GM19099 (cell line): ENCODE measurements around the gene OR6C76.

Source experiments
- POLR2A ChIP-seq: IDR thresholded peaks from 3 replicates; pipeline ENCODE4 v1.6.1; 2011; ENCODE audit warnings: low read depth; ENCODE audit not compliant: insufficient read length; ENCODE audit errors: extremely low read depth

The OR6C76 gene

GRCh38 chr12:55425954-55426353, at the start of gene OR6C76:
TSS of gene OR6C76 (plus strand) at chr12:55426254. CDS start at chr12:55426254, 0 bp downstream.
- TF ChIP-seq POLR2A: no peak

GRCh38 chr12:55385891-55386290, 40.2 kb upstream of the OR6C76 start:
- no peak for TF ChIP-seq POLR2A

GRCh38 chr12:55392032-55392795, 33.8 kb upstream of the OR6C76 start:
- no peak for TF ChIP-seq POLR2A

GRCh38 chr12:55396326-55396725, 29.7 kb upstream of the OR6C76 start:
- TF ChIP-seq POLR2A: no peak

GRCh38 chr12:55400229-55400628, 25.8 kb upstream of the OR6C76 start, which contains the start of gene OR6C65:
TSS of gene OR6C65 (plus strand) at chr12:55400529. CDS start at chr12:55400529, 0 bp downstream.
- TF ChIP-seq POLR2A: no peak

- no peak for TF ChIP-seq POLR2A
Observed at GRCh38 chr12:55407866-55408265, 18.2 kb upstream of the OR6C76 start.

- no peak for TF ChIP-seq POLR2A
Observed at GRCh38 chr12:55416961-55417360, 9.1 kb upstream of the OR6C76 start.

GRCh38 chr12:55420307-55420962, 5.6 kb upstream of the OR6C76 start:
- no peak for TF ChIP-seq POLR2A

- no peak for TF ChIP-seq POLR2A
Observed at GRCh38 chr12:55428331-55429243, 2.5 kb downstream of the OR6C76 start.

- TF ChIP-seq POLR2A: no peak
Observed at GRCh38 chr12:55443776-55444175, 17.7 kb downstream of the OR6C76 start, which contains the start of gene OR6C2. TSS of gene OR6C2 (plus strand) at chr12:55444076. CDS start at chr12:55452214, 8,138 bp downstream.

GRCh38 chr12:55445357-55445756, 19.3 kb downstream of the OR6C76 start:
- no peak for TF ChIP-seq POLR2A

- no peak for TF ChIP-seq POLR2A
Observed at GRCh38 chr12:55446326-55446725, 20.3 kb downstream of the OR6C76 start.

- TF ChIP-seq POLR2A: no peak
Observed at GRCh38 chr12:55448825-55449224, 22.8 kb downstream of the OR6C76 start.

GRCh38 chr12:55467836-55468235, 41.8 kb downstream of the OR6C76 start:
- TF ChIP-seq POLR2A: no peak

GRCh38 chr12:55469291-55469690, 43.2 kb downstream of the OR6C76 start:
- no peak for TF ChIP-seq POLR2A

GRCh38 chr12:55470088-55470829, 44.2 kb downstream of the OR6C76 start, which contains the start of gene OR6C70:
TSS of gene OR6C70 (minus strand) at chr12:55470138. CDS start at chr12:55470138, 0 bp downstream.
- TF ChIP-seq POLR2A: no peak
